Activated CD4-positive, alpha-beta T cell treated with anti-CD3 and anti-CD28 coated beads, Interleukin-2, amount 10 ng/mL, durations not matched to agents 24 days and 14 days (primary cell): Measurements from ENCODE around the gene SIAH2. TPM values are rescaled to one million over a fixed set of nuclear protein-coding genes. Genes with fewer than 3 reads are reported as not detected.
A peak's percentile ranks its signal among the peaks of the same experiment; 100 is the strongest.

Source experiments
- DNase-seq: peaks from one replicate; pipeline ENCODE4 v3.0.0; 2022
- H3K27ac Mint-ChIP-seq: one replicate; pipeline ENCODE4 v1.8.0; 2022; ENCODE audit warnings: mild to moderate bottlenecking, mixed read lengths
- H3K27me3 Mint-ChIP-seq: one replicate; pipeline ENCODE4 v1.8.0; 2022; ENCODE audit warnings: mixed read lengths
- H3K36me3 Mint-ChIP-seq: one replicate; pipeline ENCODE4 v1.8.0; 2022; ENCODE audit warnings: low read depth, mild to moderate bottlenecking, mixed read lengths
- H3K4me1 Mint-ChIP-seq: one replicate; pipeline ENCODE4 v1.8.0; 2021; ENCODE audit warnings: mixed read lengths
- H3K4me3 Mint-ChIP-seq: one replicate; pipeline ENCODE4 v1.8.0; 2022; ENCODE audit warnings: mild to moderate bottlenecking, moderate library complexity, mixed read lengths
- H3K9me3 Mint-ChIP-seq: one replicate; pipeline ENCODE4 v1.8.0; 2021; ENCODE audit warnings: mixed read lengths
- intact Hi-C: fragments of 100-400 bp; cut with micrococcal nuclease; formaldehyde crosslinking; loops from one replicate; pipeline ENCODE4 v1.15.1; 2023
- total RNA-seq: library from RNA; stranded (reverse); gene quantifications from 2 replicates; pipeline ENCODE4 v1.2.3, GENCODE V29; 2022

Gene SIAH2
- total RNA-seq, 1 donor from 2014 or later = 133 TPM

- Mint-ChIP-seq H3K9me3 (no peaks in the 10 kb centered on the region), H3K4me1 (peaks cover 34% of the 10 kb centered on the region), H3K4me3 (peak overlapping the region; percentile 71), H3K27ac (peak overlapping the region; percentile 85), H3K27me3 (no peaks in the 10 kb centered on the region), H3K36me3 (peaks cover 18% of the 10 kb centered on the region)
- DNase-seq = peak; percentile 69
- intact Hi-C loops = loop anchor here (1.0 kb wide), 1 partner anchor 355 kb away; no protein-coding TSS in a partner anchor
These were observed 3.2 kb upstream of the SIAH2 start for GRCh38 chr3:150765949-150766720.

GRCh38 chr3:150764967-150765366, 2.0 kb upstream of the SIAH2 start:
- Mint-ChIP-seq H3K36me3 (peaks cover 29% of the 10 kb centered on the region), H3K4me1 (peaks cover 39% of the 10 kb centered on the region), H3K27ac (peak overlapping the region; percentile 100), H3K9me3 (no peaks in the 10 kb centered on the region), H3K4me3 (peak overlapping the region; percentile 99), H3K27me3 (no peaks in the 10 kb centered on the region)
- DNase-seq = no peak
- intact Hi-C loops = loop anchor here (1.0 to 5.0 kb wide), 6 partner anchors 32 to 1502 kb away; partner anchors contain the start of gene MBNL1

- Mint-ChIP-seq H3K36me3 (peaks cover 33% of the 10 kb centered on the region), H3K27ac (peak overlapping the region; percentile 100), H3K27me3 (no peaks in the 10 kb centered on the region), H3K4me1 (peaks cover 43% of the 10 kb centered on the region), H3K4me3 (peak overlapping the region; percentile 99), H3K9me3 (no peaks in the 10 kb centered on the region)
- peak; percentile 64 for DNase-seq
- intact Hi-C loops = loop anchor here (1.0 to 5.0 kb wide), 6 partner anchors 33 to 1503 kb away; partner anchors contain the start of gene MBNL1
These were observed 1.6 kb upstream of the SIAH2 start for GRCh38 chr3:150764566-150764965.

- H3K36me3 Mint-ChIP-seq = peaks cover 39% of the 10 kb centered on the region
- peaks cover 49% of the 10 kb centered on the region for H3K4me1 Mint-ChIP-seq
- no peaks in the 10 kb centered on the region for H3K27me3 Mint-ChIP-seq
- peak overlapping the region; percentile 100 for H3K27ac Mint-ChIP-seq
- peak; percentile 85 for DNase-seq
- intact Hi-C loops = loop anchor here (1.0 to 5.0 kb wide), 12 partner anchors 20 to 1503 kb away; partner anchors contain the start of genes EIF2A, ERICH6, MBNL1 and SELENOT
- H3K4me3 Mint-ChIP-seq = peak overlapping the region; percentile 99
- no peaks in the 10 kb centered on the region for H3K9me3 Mint-ChIP-seq
These were observed 993 bp upstream of the SIAH2 start for GRCh38 chr3:150763841-150764483.

GRCh38 chr3:150762662-150763121, 277 bp downstream of the SIAH2 start:
- H3K4me1 Mint-ChIP-seq = peaks cover 55% of the 10 kb centered on the region
- peaks cover 49% of the 10 kb centered on the region for H3K36me3 Mint-ChIP-seq
- DNase-seq = no peak
- no peaks in the 10 kb centered on the region for H3K27me3 Mint-ChIP-seq
- no peaks in the 10 kb centered on the region for H3K9me3 Mint-ChIP-seq
- peak overlapping the region; percentile 99 for H3K4me3 Mint-ChIP-seq
- intact Hi-C loops = loop anchor here (1.0 to 5.0 kb wide), 11 partner anchors 22 to 1505 kb away; partner anchors contain the start of genes EIF2A, ERICH6, MBNL1 and SELENOT
- H3K27ac Mint-ChIP-seq = no peak overlapping the region

GRCh38 chr3:150761831-150762661, 923 bp downstream of the SIAH2 start:
- peak; percentile 81 for DNase-seq
- Mint-ChIP-seq H3K36me3 (peaks cover 56% of the 10 kb centered on the region), H3K4me3 (peak overlapping the region; percentile 91), H3K4me1 (peaks cover 58% of the 10 kb centered on the region), H3K27ac (peak overlapping the region; percentile 98), H3K9me3 (no peaks in the 10 kb centered on the region), H3K27me3 (no peaks in the 10 kb centered on the region)
- intact Hi-C loops = loop anchor here (2.0 to 5.0 kb wide), 7 partner anchors 35 to 1505 kb away; partner anchors contain the start of genes GPR171, MBNL1 and SELENOT

- no peaks in the 10 kb centered on the region for H3K27me3 Mint-ChIP-seq
- peak overlapping the region; percentile 91 for H3K4me3 Mint-ChIP-seq
- DNase-seq = peak; percentile 79
- H3K27ac Mint-ChIP-seq = peak overlapping the region; percentile 98
- peaks cover 56% of the 10 kb centered on the region for H3K4me1 Mint-ChIP-seq
- H3K9me3 Mint-ChIP-seq = no peaks in the 10 kb centered on the region
- intact Hi-C loops = loop anchor here (1.0 to 5.0 kb wide), 9 partner anchors 9 to 1507 kb away; partner anchors contain the start of genes GPR171 and MBNL1
- peaks cover 70% of the 10 kb centered on the region for H3K36me3 Mint-ChIP-seq
These were observed 2.4 kb downstream of the SIAH2 start for GRCh38 chr3:150760431-150761200.

- peak; percentile 67 for DNase-seq
- Mint-ChIP-seq H3K36me3 (peaks cover 73% of the 10 kb centered on the region), H3K4me3 (peak overlapping the region; percentile 91), H3K4me1 (peaks cover 52% of the 10 kb centered on the region), H3K9me3 (no peaks in the 10 kb centered on the region), H3K27me3 (no peaks in the 10 kb centered on the region), H3K27ac (peak overlapping the region; percentile 98)
- intact Hi-C loops = loop anchor here (1.0 to 5.0 kb wide), 9 partner anchors 9 to 1507 kb away; partner anchors contain the start of genes GPR171 and MBNL1
These were observed 3.0 kb downstream of the SIAH2 start for GRCh38 chr3:150759947-150760346.

- Mint-ChIP-seq H3K36me3 (peaks cover 79% of the 10 kb centered on the region), H3K4me1 (peaks cover 51% of the 10 kb centered on the region), H3K27me3 (no peaks in the 10 kb centered on the region), H3K4me3 (peak overlapping the region; percentile 91), H3K27ac (peak overlapping the region; percentile 98), H3K9me3 (peaks cover 2% of the 10 kb centered on the region)
- intact Hi-C loops = no loop called here
- DNase-seq = peak; percentile 60
These were observed 3.6 kb downstream of the SIAH2 start for GRCh38 chr3:150759319-150759718.

- peak overlapping the region; percentile 80 for H3K4me3 Mint-ChIP-seq
- peaks cover 60% of the 10 kb centered on the region for H3K4me1 Mint-ChIP-seq
- H3K36me3 Mint-ChIP-seq = peaks cover 87% of the 10 kb centered on the region
- no peak for DNase-seq
- H3K9me3 Mint-ChIP-seq = peaks cover 7% of the 10 kb centered on the region
- peak overlapping the region; percentile 86 for H3K27ac Mint-ChIP-seq
- intact Hi-C loops = no loop called here
- no peaks in the 10 kb centered on the region for H3K27me3 Mint-ChIP-seq
These were observed 5.2 kb downstream of the SIAH2 start for GRCh38 chr3:150757768-150758167.

- Mint-ChIP-seq H3K4me3 (peak overlapping the region; percentile 80), H3K36me3 (peaks cover 89% of the 10 kb centered on the region), H3K4me1 (peaks cover 63% of the 10 kb centered on the region), H3K27ac (peak overlapping the region; percentile 60), H3K27me3 (no peaks in the 10 kb centered on the region), H3K9me3 (peaks cover 7% of the 10 kb centered on the region)
- no peak for DNase-seq
- intact Hi-C loops = no loop called here
These were observed 5.6 kb downstream of the SIAH2 start for GRCh38 chr3:150757364-150757763.

GRCh38 chr3:150756491-150757059, 6.4 kb downstream of the SIAH2 start:
- intact Hi-C loops = no loop called here
- peak overlapping the region; percentile 16 for H3K4me3 Mint-ChIP-seq
- no peaks in the 10 kb centered on the region for H3K27me3 Mint-ChIP-seq
- H3K36me3 Mint-ChIP-seq = peaks cover 82% of the 10 kb centered on the region
- peaks cover 70% of the 10 kb centered on the region for H3K4me1 Mint-ChIP-seq
- H3K9me3 Mint-ChIP-seq = peaks cover 7% of the 10 kb centered on the region
- DNase-seq = no peak
- peak overlapping the region; percentile 34 for H3K27ac Mint-ChIP-seq
